HFFc6 (cell line): ENCODE measurements around the gene SFT2D3. TPM values are rescaled to one million over a fixed set of nuclear protein-coding genes. Genes with fewer than 3 reads are reported as not detected.

ENCODE experiments used
- DNase-seq: peaks from one replicate; pipeline ENCODE4 v3.0.0-alpha.2; 2018
- H3K27ac Mint-ChIP-seq: 2 replicates; pipeline ENCODE4 v1.8.0; 2020; ENCODE audit warnings: mild to moderate bottlenecking, mixed read lengths
- H3K27me3 Mint-ChIP-seq: 2 replicates; pipeline ENCODE4 v1.8.0; 2021; ENCODE audit warnings: mild to moderate bottlenecking, moderate library complexity, mixed read lengths; ENCODE audit not compliant: insufficient read depth
- H3K36me3 Mint-ChIP-seq: 2 replicates; pipeline ENCODE4 v1.8.0; 2021; ENCODE audit warnings: low read depth, mixed read lengths
- H3K4me1 Mint-ChIP-seq: 2 replicates; pipeline ENCODE4 v1.8.0; 2020; ENCODE audit warnings: low read depth, mixed read lengths
- H3K4me3 Mint-ChIP-seq: 2 replicates; pipeline ENCODE4 v1.8.0; 2020; ENCODE audit warnings: mild to moderate bottlenecking, moderate library complexity, mixed read lengths
- H3K9me3 Mint-ChIP-seq: 2 replicates; pipeline ENCODE4 v1.8.0; 2020; ENCODE audit warnings: mild to moderate bottlenecking, mixed read lengths
- total RNA-seq, 6 experiments: library from RNA; stranded (reverse); fragmentation: NEBNext Ultra II Directional; extraction: Animal tissue kit (Norgen Biotek cat#: 25700); gene quantifications; 2 replicates in 1 of 6; 3 replicates in 5 of 6; pipeline ENCODE4 v1.2.3, GENCODE V29; 2021
- TF ChIP-seq, protein P1 (sequence below): fragments of 200-600 bp; sonication (generic); IDR thresholded peaks from 2 replicates; pipeline ENCODE4 v1.5.0; 2021; ENCODE audit warnings: antibody characterized with exemption, mild to moderate bottlenecking

SFT2D3 gene
- total RNA-seq, 6 experiments from 2014 or later: 2.5 to 3.2 (median 3.0) TPM

- peaks cover under 1% of the 10 kb centered on the region; the same call in 1 of the 2 replicates for H3K4me1 Mint-ChIP-seq
- no peak for DNase-seq
- peaks cover 5% of the 10 kb centered on the region; the same call in 1 of the 2 replicates for H3K27me3 Mint-ChIP-seq
- H3K4me3 Mint-ChIP-seq: no peak overlapping the region
- no peak overlapping the region for H3K27ac Mint-ChIP-seq
- TF ChIP-seq, protein P1, sequence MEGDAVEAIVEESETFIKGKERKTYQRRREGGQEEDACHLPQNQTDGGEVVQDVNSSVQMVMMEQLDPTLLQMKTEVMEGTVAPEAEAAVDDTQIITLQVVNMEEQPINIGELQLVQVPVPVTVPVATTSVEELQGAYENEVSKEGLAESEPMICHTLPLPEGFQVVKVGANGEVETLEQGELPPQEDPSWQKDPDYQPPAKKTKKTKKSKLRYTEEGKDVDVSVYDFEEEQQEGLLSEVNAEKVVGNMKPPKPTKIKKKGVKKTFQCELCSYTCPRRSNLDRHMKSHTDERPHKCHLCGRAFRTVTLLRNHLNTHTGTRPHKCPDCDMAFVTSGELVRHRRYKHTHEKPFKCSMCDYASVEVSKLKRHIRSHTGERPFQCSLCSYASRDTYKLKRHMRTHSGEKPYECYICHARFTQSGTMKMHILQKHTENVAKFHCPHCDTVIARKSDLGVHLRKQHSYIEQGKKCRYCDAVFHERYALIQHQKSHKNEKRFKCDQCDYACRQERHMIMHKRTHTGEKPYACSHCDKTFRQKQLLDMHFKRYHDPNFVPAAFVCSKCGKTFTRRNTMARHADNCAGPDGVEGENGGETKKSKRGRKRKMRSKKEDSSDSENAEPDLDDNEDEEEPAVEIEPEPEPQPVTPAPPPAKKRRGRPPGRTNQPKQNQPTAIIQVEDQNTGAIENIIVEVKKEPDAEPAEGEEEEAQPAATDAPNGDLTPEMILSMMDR: no peak
- H3K9me3 Mint-ChIP-seq: no peaks in the 10 kb centered on the region
- H3K36me3 Mint-ChIP-seq: peaks cover 5% of the 10 kb centered on the region
These were observed 46.5 kb upstream of the SFT2D3 start for GRCh38 chr2:127654838-127655175.

GRCh38 chr2:127655209-127656073 lies 45.9 kb upstream of the SFT2D3 start:
- H3K9me3 Mint-ChIP-seq: no peaks in the 10 kb centered on the region
- no peaks in the 10 kb centered on the region for H3K4me1 Mint-ChIP-seq
- H3K36me3 Mint-ChIP-seq: peaks cover 12% of the 10 kb centered on the region
- peaks cover 5% of the 10 kb centered on the region; the same call in 1 of the 2 replicates for H3K27me3 Mint-ChIP-seq
- TF ChIP-seq, protein P1: no peak
- no peak overlapping the region for H3K27ac Mint-ChIP-seq
- no peak overlapping the region for H3K4me3 Mint-ChIP-seq
- DNase-seq: no peak

DNA sequence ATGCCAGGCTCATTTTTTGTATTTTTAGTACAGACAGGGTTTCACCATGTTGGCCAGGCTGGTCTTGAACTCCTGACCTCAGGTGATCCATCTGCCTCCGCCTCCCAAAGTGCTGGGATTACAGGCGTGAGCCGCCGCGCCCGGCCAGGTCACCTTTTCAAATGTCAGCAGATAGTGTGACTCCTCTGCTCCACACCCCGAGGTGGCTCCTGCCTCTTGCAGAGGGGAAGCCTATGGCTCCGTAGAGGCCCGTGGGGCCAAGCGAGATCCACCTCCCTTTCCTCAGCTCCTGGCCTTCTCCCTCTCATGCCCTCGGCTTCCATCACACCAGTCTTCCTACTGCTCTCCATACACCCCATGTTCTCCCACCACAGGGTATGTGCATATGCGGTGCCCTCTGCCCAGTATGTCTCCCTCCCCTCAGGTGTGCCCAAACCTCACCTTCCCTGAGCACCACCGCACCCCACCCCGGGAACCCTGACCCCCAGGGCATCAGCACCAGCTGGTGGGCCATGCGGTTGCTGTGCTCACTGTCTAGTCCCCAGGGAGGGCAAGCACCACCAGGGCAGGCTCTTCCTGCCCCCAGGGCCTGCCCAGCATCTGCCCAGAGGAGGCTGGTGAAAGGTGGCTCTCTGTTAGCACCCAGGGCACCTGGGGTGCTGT lies 44.6 kb upstream of the SFT2D3 start:
- Mint-ChIP-seq H3K27ac (no peak overlapping the region), H3K9me3 (no peaks in the 10 kb centered on the region), H3K36me3 (peaks cover 14% of the 10 kb centered on the region), H3K4me1 (peaks cover 8% of the 10 kb centered on the region), H3K4me3 (no peak overlapping the region), H3K27me3 (peaks cover 5% of the 10 kb centered on the region; the same call in 1 of the 2 replicates)
- DNase-seq: no peak
- TF ChIP-seq, protein P1: no peak

DNA sequence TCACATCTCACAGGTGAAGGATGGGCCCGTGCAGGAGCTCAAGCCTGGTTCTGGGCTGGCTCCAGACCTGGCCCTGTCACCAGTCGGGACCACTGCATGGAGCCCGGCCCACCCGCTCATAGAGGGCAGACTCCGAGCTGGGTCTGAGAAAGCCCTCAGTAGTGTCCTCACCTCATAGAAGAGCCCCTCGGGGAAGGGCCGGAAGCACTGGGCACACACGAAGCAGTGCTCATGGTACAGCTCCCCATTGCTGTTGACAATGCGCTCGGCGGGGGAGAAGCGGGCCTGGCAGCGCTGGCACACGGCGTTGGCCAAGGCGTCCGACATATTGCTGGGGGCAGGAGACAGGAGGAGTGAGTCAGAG lies 44.1 kb upstream of the SFT2D3 start:
- TF ChIP-seq, protein P1: no peak
- peaks cover 13% of the 10 kb centered on the region for H3K4me1 Mint-ChIP-seq
- H3K9me3 Mint-ChIP-seq: no peaks in the 10 kb centered on the region
- peaks cover 5% of the 10 kb centered on the region; the same call in 1 of the 2 replicates for H3K27me3 Mint-ChIP-seq
- H3K36me3 Mint-ChIP-seq: peaks cover 14% of the 10 kb centered on the region
- no peak for DNase-seq
- no peak overlapping the region for H3K4me3 Mint-ChIP-seq
- H3K27ac Mint-ChIP-seq: no peak overlapping the region

- DNase-seq: no peak
- no peak overlapping the region for H3K4me3 Mint-ChIP-seq
- H3K4me1 Mint-ChIP-seq: peaks cover 21% of the 10 kb centered on the region
- peaks cover 14% of the 10 kb centered on the region for H3K36me3 Mint-ChIP-seq
- H3K27me3 Mint-ChIP-seq: peaks cover 5% of the 10 kb centered on the region; the same call in 1 of the 2 replicates
- no peaks in the 10 kb centered on the region for H3K9me3 Mint-ChIP-seq
- no peak overlapping the region for H3K27ac Mint-ChIP-seq
- TF ChIP-seq, protein P1: no peak
These were observed 43.2 kb upstream of the SFT2D3 start for GRCh38 chr2:127658146-127658545.
